Measurements from ENCODE around the gene CRMP1. TPM values are rescaled to one million over a fixed set of nuclear protein-coding genes. Genes with fewer than 3 reads are reported as not detected.

The CRMP1 gene
- total RNA-seq, 4 donors from 2014 or later, result 0.39 to 0.66 TPM; not detected in 2

GRCh38 chr4:5918331-5918985 is 25.6 kb upstream of the CRMP1 start:
- Histone ChIP-seq H3K36me3 (no peaks in the 10 kb centered on the region), H3K4me1 (no peaks in the 10 kb centered on the region), H3K27ac (no peak overlapping the region), H3K9me3 (no peaks in the 10 kb centered on the region), H3K4me3 (no peak overlapping the region), H3K27me3 (no peaks in the 10 kb centered on the region)
- ATAC-seq (no peak), DNase-seq (no peak)
- in situ Hi-C loops (cut with MboI; ENCODE audit: low sequenced_read_pairs in 4 of 4), result no loop called here
- intact Hi-C loops (cut with DNase I; ENCODE audit: low total_unique reads), result no loop called here
- no peak for TF ChIP-seq POLR2A (IDR thresholded peaks at IDR 0.05)

GRCh38 chr4:5917672-5918071 is 24.8 kb upstream of the CRMP1 start:
- H3K27me3 ChIP-seq, result no peaks in the 10 kb centered on the region
- no peak overlapping the region for H3K4me3 ChIP-seq
- no peak overlapping the region for H3K27ac ChIP-seq
- in situ Hi-C loops (cut with MboI; ENCODE audit: low sequenced_read_pairs in 4 of 4), result no loop called here
- no peaks in the 10 kb centered on the region for H3K36me3 ChIP-seq
- no peaks in the 10 kb centered on the region for H3K4me1 ChIP-seq
- no peak for ATAC-seq
- no peak for DNase-seq
- H3K9me3 ChIP-seq, result no peaks in the 10 kb centered on the region
- no peak for TF ChIP-seq POLR2A (IDR thresholded peaks at IDR 0.05)
- TF ChIP-seq CTCF (IDR thresholded peaks at IDR 0.05 in 4 of 5, conservative IDR thresholded peaks at IDR 0.05 in 1 of 5), result no peak
- intact Hi-C loops (cut with DNase I; ENCODE audit: low total_unique reads), result no loop called here

- intact Hi-C loops (cut with DNase I; ENCODE audit: low total_unique reads) (no loop called here), in situ Hi-C loops (cut with MboI; ENCODE audit: low sequenced_read_pairs in 4 of 4) (no loop called here)
- no peaks in the 10 kb centered on the region for H3K4me1 ChIP-seq
- TF ChIP-seq CTCF (IDR thresholded peaks at IDR 0.05 in 4 of 5, conservative IDR thresholded peaks at IDR 0.05 in 1 of 5), result no peak
- TF ChIP-seq POLR2A (IDR thresholded peaks at IDR 0.05), result no peak
- no peak overlapping the region for H3K4me3 ChIP-seq
- DNase-seq, result no peak
- no peak for ATAC-seq
- H3K27ac ChIP-seq, result no peak overlapping the region
- H3K27me3 ChIP-seq, result no peaks in the 10 kb centered on the region
- no peaks in the 10 kb centered on the region for H3K9me3 ChIP-seq
- H3K36me3 ChIP-seq, result no peaks in the 10 kb centered on the region
These were observed 23.3 kb upstream of the CRMP1 start for GRCh38 chr4:5916229-5916628.

- TF ChIP-seq POLR2A (IDR thresholded peaks at IDR 0.05), result no peak
- TF ChIP-seq CTCF (IDR thresholded peaks at IDR 0.05 in 4 of 5, conservative IDR thresholded peaks at IDR 0.05 in 1 of 5), result no peak
- H3K9me3 ChIP-seq, result no peaks in the 10 kb centered on the region
- in situ Hi-C loops (cut with MboI; ENCODE audit: low sequenced_read_pairs in 4 of 4) (no loop called here), intact Hi-C loops (cut with DNase I; ENCODE audit: low total_unique reads) (no loop called here)
- DNase-seq (no peak), ATAC-seq (no peak)
- no peak overlapping the region for H3K4me3 ChIP-seq
- H3K4me1 ChIP-seq, result no peaks in the 10 kb centered on the region
- H3K27ac ChIP-seq, result no peak overlapping the region
- H3K27me3 ChIP-seq, result no peaks in the 10 kb centered on the region
- H3K36me3 ChIP-seq, result no peaks in the 10 kb centered on the region
These were observed 20.6 kb upstream of the CRMP1 start for GRCh38 chr4:5913454-5913853.

GRCh38 chr4:5912614-5913019 is 19.7 kb upstream of the CRMP1 start:
- no peaks in the 10 kb centered on the region for H3K4me1 ChIP-seq
- DNase-seq, result no peak
- TF ChIP-seq POLR2A (IDR thresholded peaks at IDR 0.05) (no peak), CTCF (IDR thresholded peaks at IDR 0.05 in 4 of 5, conservative IDR thresholded peaks at IDR 0.05 in 1 of 5) (no peak)
- no peak overlapping the region for H3K4me3 ChIP-seq
- ATAC-seq, result no peak
- no peaks in the 10 kb centered on the region for H3K27me3 ChIP-seq
- no peaks in the 10 kb centered on the region for H3K36me3 ChIP-seq
- intact Hi-C loops (cut with DNase I; ENCODE audit: low total_unique reads) (no loop called here), in situ Hi-C loops (cut with MboI; ENCODE audit: low sequenced_read_pairs in 4 of 4) (no loop called here)
- H3K9me3 ChIP-seq, result no peaks in the 10 kb centered on the region
- no peak overlapping the region for H3K27ac ChIP-seq

Data from gastrocnemius medialis (tissue), 4 donors.